Fibroblast of lung (primary cell): Measurements from ENCODE around the gene DNMT3A. TPM values are rescaled to one million over a fixed set of nuclear protein-coding genes. Genes with fewer than 3 reads are reported as not detected.

ENCODE experiments used
- DNase-seq, 2 donors: peaks; one replicate each; pipeline versions ENCODE4 v3.0.0 to v3.0.0-alpha.2; 2010; ENCODE audit warnings: low read depth in 2 of 2
- H2AFZ ChIP-seq: 2 replicates; pipeline ENCODE4 v1.5.1; 2012; ENCODE audit warnings: low read length, control low read depth, inconsistent platforms
- H3K27ac ChIP-seq: 2 replicates; pipeline ENCODE4 v1.5.1; 2011; ENCODE audit warnings: low read length, control low read depth; ENCODE audit not compliant: insufficient read depth
- H3K27me3 ChIP-seq: 2 replicates; pipeline ENCODE4 v1.5.1; 2011; ENCODE audit warnings: mild to moderate bottlenecking, low read length; ENCODE audit not compliant: control insufficient read depth, insufficient read depth
- H3K36me3 ChIP-seq: 2 replicates; pipeline ENCODE4 v1.5.1; 2011; ENCODE audit warnings: low read length; ENCODE audit not compliant: control insufficient read depth, insufficient read depth
- H3K4me1 ChIP-seq: 2 replicates; pipeline ENCODE4 v1.5.1; 2011; ENCODE audit warnings: low read length; ENCODE audit not compliant: control insufficient read depth, insufficient read depth; ENCODE audit errors: extremely low read depth
- H3K4me2 ChIP-seq: 2 replicates; pipeline ENCODE4 v1.5.1; 2011; ENCODE audit warnings: low read length, control low read depth; ENCODE audit not compliant: insufficient read depth; ENCODE audit errors: extremely low read depth
- H3K4me3 ChIP-seq, 4 experiments: fragments of 200-600 bp in 1 of 4; sonication (generic) in 1 of 4; replicated peaks in 1 of 4; 2 replicates each; pipeline ENCODE4 v1.5.1; 2011 to 2016; ENCODE audit warnings: low read length in 4 of 4, low read depth in 3 of 4, mild to moderate bottlenecking in 3 of 4, control low read depth in 2 of 4, inconsistent platforms in 1 of 4, mixed read lengths in 1 of 4; ENCODE audit not compliant: insufficient read depth in 1 of 4; ENCODE audit errors: control extremely low read depth in 1 of 4
- H3K79me2 ChIP-seq: 2 replicates; pipeline ENCODE4 v1.5.1; 2012; ENCODE audit warnings: mild to moderate bottlenecking, low read length, inconsistent platforms; ENCODE audit not compliant: control insufficient read depth, insufficient read depth
- H3K9ac ChIP-seq: 2 replicates; pipeline ENCODE4 v1.5.1; 2011; ENCODE audit warnings: mild to moderate bottlenecking, low read length, control low read depth; ENCODE audit not compliant: insufficient read depth
- H3K9me3 ChIP-seq: 2 replicates; pipeline ENCODE4 v1.5.1; 2012; ENCODE audit warnings: low read depth, low read length; ENCODE audit not compliant: control insufficient read depth, insufficient read depth
- H4K20me1 ChIP-seq: 2 replicates; pipeline ENCODE4 v1.5.1; 2011; ENCODE audit warnings: low read length; ENCODE audit not compliant: control insufficient read depth, insufficient read depth; ENCODE audit errors: extremely low read depth
- CTCF ChIP-seq, 2 donors: IDR thresholded peaks in 1 of 2; conservative IDR thresholded peaks in 1 of 2; 1 replicate in 1 of 2; 2 replicates in 1 of 2; pipeline ENCODE4 v1.5.1; 2011 to 2012; ENCODE audit warnings: low read length in 2 of 2, control low read depth in 1 of 2, inconsistent platforms in 1 of 2, low read depth in 1 of 2, mild to moderate bottlenecking in 1 of 2
- EZH2 ChIP-seq: IDR thresholded peaks from 2 replicates; pipeline ENCODE4 v1.5.1; 2012; ENCODE audit warnings: low read length, control low read depth, mild to moderate bottlenecking; ENCODE audit errors: missing control alignments
- polyA plus RNA-seq, 2 donors: library from polyadenylated mRNA; depleted of rRNA in 1 of 2; stranded (reverse) in 1 of 2; unstranded in 1 of 2; fragments of >200 nt; gene quantifications; 2 replicates each; pipeline ENCODE4 v1.2.1, GENCODE V29; 2011 to 2012; ENCODE audit warnings: missing spikeins in 1 of 2
- total RNA-seq: library from RNA; depleted of rRNA; stranded (reverse); fragments of >200 nt; gene quantifications from 2 replicates; pipeline ENCODE4 v1.2.1, GENCODE V29; 2014

The DNMT3A gene
- total and polyA plus RNA-seq, 2 donors (not counting 1 experiment from before 2014, with no cell fraction given), result 3.6 to 19.7 TPM

GRCh38 chr2:25188405-25188804, 153.3 kb downstream of the DNMT3A start:
- Histone ChIP-seq H3K36me3 (no peaks in the 10 kb centered on the region), H3K9ac (no peak overlapping the region), H3K27ac (no peak overlapping the region), H4K20me1 (no peaks in the 10 kb centered on the region), H3K4me1 (no peaks in the 10 kb centered on the region), H3K4me2 (no peak overlapping the region), H3K9me3 (no peaks in the 10 kb centered on the region), H3K27me3 (no peaks in the 10 kb centered on the region), H3K79me2 (no peaks in the 10 kb centered on the region), H2AFZ (no peak overlapping the region), H3K4me3 (no peak overlapping the region)
- TF ChIP-seq CTCF (conservative IDR thresholded peaks at IDR 0.05 in 1 of 2, IDR thresholded peaks at IDR 0.05 in 1 of 2; ENCODE audit: low read depth in 1 of 2, low read length in 2 of 2), result no peak
- no peak for TF ChIP-seq EZH2
- no peak for DNase-seq

GRCh38 chr2:25187729-25188350, 153.9 kb downstream of the DNMT3A start:
- no peak for DNase-seq
- H3K4me3 ChIP-seq, result no peak overlapping the region
- no peak overlapping the region for H3K9ac ChIP-seq
- no peak for TF ChIP-seq CTCF (conservative IDR thresholded peaks at IDR 0.05 in 1 of 2, IDR thresholded peaks at IDR 0.05 in 1 of 2; ENCODE audit: low read depth in 1 of 2, low read length in 2 of 2)
- TF ChIP-seq EZH2, result no peak
- no peak overlapping the region for H3K4me2 ChIP-seq
- H3K79me2 ChIP-seq, result no peaks in the 10 kb centered on the region
- no peaks in the 10 kb centered on the region for H3K27me3 ChIP-seq
- no peak overlapping the region for H2AFZ ChIP-seq
- H4K20me1 ChIP-seq, result no peaks in the 10 kb centered on the region
- H3K4me1 ChIP-seq, result no peaks in the 10 kb centered on the region
- H3K9me3 ChIP-seq, result no peaks in the 10 kb centered on the region
- no peak overlapping the region for H3K27ac ChIP-seq
- H3K36me3 ChIP-seq, result no peaks in the 10 kb centered on the region

- no peaks in the 10 kb centered on the region for H3K79me2 ChIP-seq
- H2AFZ ChIP-seq, result no peak overlapping the region
- H3K27ac ChIP-seq, result no peak overlapping the region
- H3K27me3 ChIP-seq, result no peaks in the 10 kb centered on the region
- H3K9ac ChIP-seq, result no peak overlapping the region
- no peaks in the 10 kb centered on the region for H3K9me3 ChIP-seq
- no peaks in the 10 kb centered on the region for H4K20me1 ChIP-seq
- no peak for TF ChIP-seq CTCF (conservative IDR thresholded peaks at IDR 0.05 in 1 of 2, IDR thresholded peaks at IDR 0.05 in 1 of 2; ENCODE audit: low read depth in 1 of 2, low read length in 2 of 2)
- TF ChIP-seq EZH2, result no peak
- no peak overlapping the region for H3K4me2 ChIP-seq
- no peaks in the 10 kb centered on the region for H3K4me1 ChIP-seq
- H3K36me3 ChIP-seq, result no peaks in the 10 kb centered on the region
- no peak overlapping the region for H3K4me3 ChIP-seq
- DNase-seq, result no peak
These were observed 157.5 kb downstream of the DNMT3A start for GRCh38 chr2:25184254-25184653.
